HTR-8/SVneo (cell line): ENCODE results near the gene OR4M2.
"Not testable (repeated sequence)": the region's sequence is repeated elsewhere in the genome, so short reads cannot be mapped to it uniquely, and the experiment has no call there.

Experiments
- DNase-seq: peaks from one replicate; pipeline ENCODE4 v3.0.0; 2011; ENCODE audit warnings: low spot score, mixed read lengths; ENCODE audit not compliant: insufficient read length
- FAIRE-seq: peaks from 2 replicates; lab custom pipeline; 2011; peaks lifted over from hg19 to GRCh38; lab: Jason Lieb, UNC

OR4M2 gene, protein sequence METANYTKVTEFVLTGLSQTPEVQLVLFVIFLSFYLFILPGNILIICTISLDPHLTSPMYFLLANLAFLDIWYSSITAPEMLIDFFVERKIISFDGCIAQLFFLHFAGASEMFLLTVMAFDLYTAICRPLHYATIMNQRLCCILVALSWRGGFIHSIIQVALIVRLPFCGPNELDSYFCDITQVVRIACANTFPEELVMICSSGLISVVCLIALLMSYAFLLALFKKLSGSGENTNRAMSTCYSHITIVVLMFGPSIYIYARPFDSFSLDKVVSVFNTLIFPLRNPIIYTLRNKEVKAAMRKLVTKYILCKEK

DNA sequence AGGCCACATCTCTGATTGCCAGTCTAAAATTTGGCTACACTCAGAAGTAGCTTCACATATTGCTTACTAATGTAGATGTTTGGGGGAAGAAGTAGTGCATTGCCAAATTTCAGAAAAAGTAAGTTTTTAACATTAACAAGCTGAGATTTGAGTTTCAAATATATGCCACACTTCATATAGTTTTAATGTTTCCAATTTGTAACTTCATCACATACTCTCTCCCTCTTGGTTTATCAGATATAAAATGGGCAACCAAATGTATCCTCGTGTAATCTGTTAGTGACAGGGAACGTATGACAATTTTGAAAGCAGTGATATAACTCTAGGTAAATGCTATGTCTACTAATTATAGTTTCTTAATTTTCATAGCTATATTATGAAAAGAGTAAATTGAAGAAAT is at the start of gene OR4M2:
TSS of gene OR4M2 (plus strand) at position 301 of the 400 bp plus-strand sequence. CDS start at position 399, 98 bp downstream.
- FAIRE-seq, DNase-seq: not testable (repeated sequence)

GRCh38 chr15:22069267-22069666 is 11.1 kb upstream of the OR4M2 start:
- not testable (repeated sequence) for FAIRE-seq, DNase-seq

DNA sequence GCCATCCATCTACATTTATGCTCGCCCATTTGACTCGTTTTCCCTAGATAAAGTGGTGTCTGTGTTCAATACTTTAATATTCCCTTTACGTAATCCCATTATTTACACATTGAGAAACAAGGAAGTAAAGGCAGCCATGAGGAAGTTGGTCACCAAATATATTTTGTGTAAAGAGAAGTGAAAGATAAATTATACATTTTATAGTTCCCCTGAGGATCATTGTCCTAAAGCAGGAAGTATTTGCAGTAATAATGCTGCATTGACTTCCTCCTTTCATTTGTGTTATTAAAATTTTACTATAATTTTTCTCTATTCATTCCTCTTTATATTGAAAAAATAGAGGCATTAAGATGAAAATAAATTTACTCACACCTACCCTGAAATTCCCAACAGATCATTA is 1.1 kb downstream of the OR4M2 start:
- not testable (repeated sequence) for FAIRE-seq, DNase-seq

DNA sequence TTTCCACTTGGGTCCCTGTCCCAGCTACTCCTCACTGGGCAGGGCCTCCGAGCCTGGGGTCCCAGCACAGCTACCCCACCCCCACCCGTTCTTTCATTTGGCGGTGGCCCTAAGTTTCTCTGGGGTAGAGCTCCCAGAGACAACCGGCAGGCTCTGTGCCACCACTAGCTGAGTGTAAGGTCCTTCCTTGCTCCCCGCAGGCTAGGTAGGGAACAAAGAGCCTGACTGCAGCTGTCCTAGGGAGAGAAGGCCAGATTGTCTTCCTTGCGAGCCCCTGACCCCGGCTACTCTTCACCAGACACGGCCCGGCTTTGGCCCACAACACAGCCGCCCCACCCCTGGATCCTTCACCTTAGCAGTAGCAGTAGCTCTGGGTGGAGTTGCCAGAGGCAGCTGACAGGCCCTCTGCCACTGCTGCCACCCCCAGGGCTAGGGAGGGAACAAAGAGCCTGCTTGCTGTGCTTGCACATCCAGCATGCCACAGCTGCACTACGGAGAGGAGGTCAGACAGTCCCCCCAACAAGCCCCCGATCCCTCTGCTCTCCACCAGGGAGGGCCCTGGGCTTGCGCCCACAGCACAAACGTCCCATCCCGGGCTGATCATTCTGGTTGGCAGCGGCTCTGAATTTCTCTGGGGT is 18.4 kb downstream of the OR4M2 start:
- not testable (repeated sequence) for FAIRE-seq

DNA sequence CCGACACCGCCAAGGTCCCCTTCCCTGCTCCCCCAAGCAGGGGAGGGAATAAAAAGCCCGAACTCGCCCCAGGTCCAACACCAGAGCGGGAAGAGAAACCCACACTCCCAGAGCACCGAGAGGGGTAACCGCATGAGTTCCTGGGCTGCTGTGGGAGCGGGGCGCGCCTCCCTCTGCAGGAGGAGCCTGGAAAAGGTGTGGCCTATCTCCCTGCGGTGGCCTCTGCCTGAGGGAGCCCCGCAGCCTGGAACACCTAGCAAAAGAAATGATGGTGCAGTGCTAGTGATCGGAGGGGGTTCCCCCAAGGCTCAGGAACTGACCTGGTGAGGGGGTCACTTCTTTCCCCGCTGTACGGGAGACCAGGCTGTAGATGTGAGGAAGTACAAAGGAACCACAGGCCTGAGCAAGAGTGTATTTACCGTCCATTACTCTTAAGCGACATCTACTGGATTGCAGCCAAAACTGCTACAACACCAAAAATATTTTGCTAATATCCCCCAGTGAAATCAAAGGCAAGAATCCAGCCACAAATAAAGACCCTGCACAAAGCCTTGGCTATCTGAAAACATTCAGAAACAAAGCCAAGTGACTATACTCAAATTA is 19.1 kb downstream of the OR4M2 start:
- not testable (repeated sequence) for FAIRE-seq, DNase-seq

More for the DNA sequence above, 18.4 kb downstream of the OR4M2 start:
- DNase-seq = not testable (repeated sequence)

- not testable (repeated sequence) for FAIRE-seq
Observed at GRCh38 chr15:22122033-22122432, 41.7 kb downstream of the OR4M2 start.

More at GRCh38 chr15:22122033-22122432, 41.7 kb downstream of the OR4M2 start:
- DNase-seq = not testable (repeated sequence)
